HG03457 (cell line): Measurements from ENCODE around the gene CDNF.

ENCODE experiments used
- ATAC-seq: cut with Tn5 transposase; IDR thresholded peaks from one replicate; pipeline ENCODE4 v1.9.1; 2021; ENCODE audit warnings: moderate number of reproducible peaks; ENCODE audit not compliant: unreplicated experiment

CDNF gene

GRCh38 chr10:14801723-14802122 lies 36.1 kb downstream of the CDNF start:
- ATAC-seq: no peak

- no peak for ATAC-seq
Measured at GRCh38 chr10:14800397-14800796, 37.4 kb downstream of the CDNF start.

GRCh38 chr10:14798636-14799035 lies 39.2 kb downstream of the CDNF start:
- ATAC-seq: no peak

- no peak for ATAC-seq
Measured at GRCh38 chr10:14787938-14788337, 49.9 kb downstream of the CDNF start.

- ATAC-seq: no peak
Measured at GRCh38 chr10:14784459-14785055, 53.3 kb downstream of the CDNF start.

- ATAC-seq: no peak
Measured at GRCh38 chr10:14782691-14783363, 55.0 kb downstream of the CDNF start.

- no peak for ATAC-seq
Measured at GRCh38 chr10:14781763-14782162, 56.1 kb downstream of the CDNF start.

- no peak for ATAC-seq
Measured at GRCh38 chr10:14779001-14779651, 58.7 kb downstream of the CDNF start.

GRCh38 chr10:14776546-14776945 lies 61.3 kb downstream of the CDNF start:
- no peak for ATAC-seq

GRCh38 chr10:14775656-14776055 lies 62.2 kb downstream of the CDNF start:
- no peak for ATAC-seq

GRCh38 chr10:14774797-14775196 lies 63.0 kb downstream of the CDNF start, which contains the start of gene FAM107B:
Gene FAM107B (minus strand): TSS chr10:14774897. CDS start chr10:14774663, 234 bp downstream.
- ATAC-seq: no peak

GRCh38 chr10:14774214-14774580 lies 63.6 kb downstream of the CDNF start:
- ATAC-seq: no peak

GRCh38 chr10:14773551-14774213 lies 64.2 kb downstream of the CDNF start:
- ATAC-seq: no peak

- ATAC-seq: no peak
Measured at GRCh38 chr10:14772399-14772798, 65.4 kb downstream of the CDNF start.

GRCh38 chr10:14770927-14771326 lies 66.9 kb downstream of the CDNF start:
- ATAC-seq: no peak
